GM12891 (cell line): ENCODE measurements around the gene AIFM3.

ENCODE experiments used
- PAX5 ChIP-seq: IDR thresholded peaks from 2 replicates; pipeline ENCODE4 v1.6.1; 2011; ENCODE audit warnings: low read length, moderate library complexity, mild to moderate bottlenecking; ENCODE audit not compliant: insufficient read depth, severe bottlenecking
- POLR2A ChIP-seq: IDR thresholded peaks from 2 replicates; pipeline ENCODE4 v1.6.1; 2011; ENCODE audit warnings: low read depth, low read length, control low read depth
- POLR2AphosphoS5 ChIP-seq: IDR thresholded peaks from 2 replicates; pipeline ENCODE4 v1.6.1; 2011; ENCODE audit warnings: low read depth, low read length, control low read depth
- POU2F2 ChIP-seq: IDR thresholded peaks from 2 replicates; pipeline ENCODE4 v1.6.1; 2011; ENCODE audit warnings: low read depth, mild to moderate bottlenecking, control low read depth, low read length, moderate library complexity
- SPI1 ChIP-seq: IDR thresholded peaks from 2 replicates; pipeline ENCODE4 v1.6.1; 2011; ENCODE audit warnings: low read depth, low read length, control low read depth
- TAF1 ChIP-seq: IDR thresholded peaks from 2 replicates; pipeline ENCODE4 v1.6.1; 2011; ENCODE audit warnings: low read depth, low read length, control low read depth

GRCh38 chr22:20940186-20940651 lies 26.8 kb upstream of the AIFM3 start:
- TF ChIP-seq TAF1 (no peak), POLR2AphosphoS5 (no peak), PAX5 (no peak), POLR2A (no peak), POU2F2 (no peak), SPI1 (no peak)
